Neural progenitor cell (in vitro differentiated cells): ENCODE measurements around the gene IFI44L.

Experiments used
- EZH2phosphoT487 ChIP-seq: fragments of 200-600 bp; sonication (generic); IDR thresholded peaks from 2 replicates; pipeline ENCODE4 v1.6.1; 2017; ENCODE audit warnings: antibody characterized with exemption
- TF ChIP-seq, protein P1 (sequence below): fragments of 200-600 bp; sonication (generic); IDR thresholded peaks from 2 replicates; pipeline ENCODE4 v1.5.1; 2017; ENCODE audit warnings: antibody characterized with exemption, mild to moderate bottlenecking

DNA sequence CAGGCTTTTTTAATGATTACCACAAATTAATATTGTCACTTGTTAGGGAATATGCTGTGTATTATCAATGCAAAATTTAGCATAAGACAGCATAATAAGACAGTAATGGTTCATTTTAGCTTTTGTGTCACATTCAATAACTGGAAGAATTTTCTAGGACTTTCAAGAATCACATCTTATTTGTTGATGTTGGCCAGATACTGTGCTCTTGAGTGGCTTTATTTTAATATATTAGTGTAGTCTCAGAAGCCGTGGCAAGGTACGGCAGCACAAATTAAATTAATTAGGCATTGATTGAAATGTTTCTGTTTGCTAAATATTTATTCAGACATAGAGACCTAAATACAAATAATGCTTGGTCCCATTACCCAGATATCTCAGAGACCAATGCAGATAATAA is 10.4 kb downstream of the IFI44L start:
- TF ChIP-seq, protein P1, sequence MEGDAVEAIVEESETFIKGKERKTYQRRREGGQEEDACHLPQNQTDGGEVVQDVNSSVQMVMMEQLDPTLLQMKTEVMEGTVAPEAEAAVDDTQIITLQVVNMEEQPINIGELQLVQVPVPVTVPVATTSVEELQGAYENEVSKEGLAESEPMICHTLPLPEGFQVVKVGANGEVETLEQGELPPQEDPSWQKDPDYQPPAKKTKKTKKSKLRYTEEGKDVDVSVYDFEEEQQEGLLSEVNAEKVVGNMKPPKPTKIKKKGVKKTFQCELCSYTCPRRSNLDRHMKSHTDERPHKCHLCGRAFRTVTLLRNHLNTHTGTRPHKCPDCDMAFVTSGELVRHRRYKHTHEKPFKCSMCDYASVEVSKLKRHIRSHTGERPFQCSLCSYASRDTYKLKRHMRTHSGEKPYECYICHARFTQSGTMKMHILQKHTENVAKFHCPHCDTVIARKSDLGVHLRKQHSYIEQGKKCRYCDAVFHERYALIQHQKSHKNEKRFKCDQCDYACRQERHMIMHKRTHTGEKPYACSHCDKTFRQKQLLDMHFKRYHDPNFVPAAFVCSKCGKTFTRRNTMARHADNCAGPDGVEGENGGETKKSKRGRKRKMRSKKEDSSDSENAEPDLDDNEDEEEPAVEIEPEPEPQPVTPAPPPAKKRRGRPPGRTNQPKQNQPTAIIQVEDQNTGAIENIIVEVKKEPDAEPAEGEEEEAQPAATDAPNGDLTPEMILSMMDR: no peak
- no peak for TF ChIP-seq EZH2phosphoT487
